Heart left ventricle (tissue), 16 donors: ENCODE data around the gene PSAPL1. TPM values are rescaled to one million over a fixed set of nuclear protein-coding genes. Genes with fewer than 3 reads are reported as not detected.
A peak's percentile ranks its signal among the peaks of the same experiment; 100 is the strongest.

Experiments used
- ATAC-seq, 4 donors: fragments of 200-7000 bp; cut with Tn5 transposase; one replicate each; pipeline ENCODE4 v1.9.1; 2020 to 2022; ENCODE audit warnings: moderate library complexity in 4 of 4, mild to moderate bottlenecking in 3 of 4, moderate number of reproducible peaks in 1 of 4
- DNase-seq, 5 donors: peaks; one replicate each; pipeline ENCODE4 v3.0.0-alpha.2; 2020
- H3K27ac ChIP-seq, 12 donors: fragments of 200-600 bp; sonication (generic) in 4 of 12; one replicate each; pipeline versions ENCODE4 v1.5.0 to v1.8.0; 2016 to 2022; ENCODE audit warnings: mild to moderate bottlenecking in 2 of 12
- H3K27me3 ChIP-seq, 9 donors: fragments of 200-600 bp; sonication (generic) in 2 of 9; one replicate each; pipeline versions ENCODE4 v1.5.1 to v1.8.0; 2016 to 2022; ENCODE audit warnings: mild to moderate bottlenecking in 3 of 9
- H3K36me3 ChIP-seq, 9 donors: fragments of 200-600 bp; sonication (generic) in 2 of 9; one replicate each; pipeline versions ENCODE4 v1.5.0 to v1.8.0; 2018 to 2022; ENCODE audit warnings: mild to moderate bottlenecking in 2 of 9
- H3K4me1 ChIP-seq, 12 donors: fragments of 200-600 bp; sonication (generic) in 4 of 12; one replicate each; pipeline versions ENCODE4 v1.5.0 to v1.8.0; 2016 to 2022; ENCODE audit warnings: mild to moderate bottlenecking in 3 of 12
- H3K4me3 ChIP-seq, 12 donors: fragments of 200-600 bp; sonication (generic) in 4 of 12; one replicate each; pipeline versions ENCODE4 v1.5.0 to v1.8.0; 2017 to 2022; ENCODE audit warnings: mild to moderate bottlenecking in 9 of 12, moderate library complexity in 4 of 12
- H3K9me3 ChIP-seq, 12 donors: fragments of 200-600 bp; sonication (generic) in 4 of 12; one replicate each; pipeline versions ENCODE4 v1.5.0 to v1.8.0; 2016 to 2022; ENCODE audit warnings: mild to moderate bottlenecking in 1 of 12
- POLR2A ChIP-seq, 2 donors: fragments of 450-650 bp; IDR thresholded peaks; one replicate each; pipeline ENCODE4 v1.6.1; 2017; ENCODE audit warnings: antibody characterized with exemption in 2 of 2, mild to moderate bottlenecking in 2 of 2, moderate library complexity in 2 of 2
- WGBS, 4 donors: extraction: QIAGEN DNeasy Blood & Tissue Kit in 2 of 4; methylation state at CpG; one replicate each; pipeline versions ENCODE4 v1.1.5 to v1.1.7; 2013 to 2018; 5-methylcytosine and 5-hydroxymethylcytosine counted together
- intact Hi-C, 10 donors: fragments of 100-400 bp; cut with DNase I; formaldehyde crosslinking; loops; one replicate each; pipeline versions ENCODE4 v1.11.1 to v1.14.2; 2022
- polyA plus RNA-seq, 2 donors: library from polyadenylated mRNA; stranded (reverse); fragments of 200-250 nt; gene quantifications; one replicate each; pipeline ENCODE4 v1.2.3, GENCODE V29; 2013
- total RNA-seq, 9 donors: library from RNA; depleted of rRNA in 2 of 9; stranded (reverse); fragments of >200 nt in 2 of 9; fragmentation: NEBNext Ultra II Directional in 3 of 9; extraction: Animal tissue kit (Norgen Biotek cat#: 25700) in 3 of 9; gene quantifications; one replicate each; pipeline versions ENCODE4 v1.1.0 to v1.2.4, GENCODE V29; 2016 to 2023
- TF ChIP-seq, protein P1 (sequence below), 12 donors: fragments of 200-600 bp; sonication (generic) in 4 of 12; IDR thresholded peaks; one replicate each; pipeline versions ENCODE4 v1.5.0 to v1.8.0; 2018 to 2022; ENCODE audit warnings: antibody characterized with exemption in 12 of 12, mild to moderate bottlenecking in 5 of 12
- donor health status: ischemic (EF 13 %, LVEDD 7.1; RV severe dilation, severe dysfunction).
- donor health status: healthy with polysubstance abuse.
- donor health status: DM: no; HTN: yes; CAD: no.
- donor health status: DM: no; HTN: no; CAD: no.
- donor health status: ischemic (EF 25% LVEDD 6.9; RV normal size, moderate dysfunction).
- donor health status: ischemic (EF 25% LVEDD 5.7; RV mildly dilated, moderate dysfunction).
- donor health status: healthy.
- donor health status: DM: yes; HTN: yes; CAD: no.
- donor health status: ischemic (EF 35%, LVEDD 5.7; RV mildly dilated, moderate dysfunction).
- donor health status: nonischemic (EF 11% LVEDD 7.7; RV severe dilation, severe dysfunction).
- donor health status: DM: yes; HTN: yes; CAD: no.
- donor health status: PGD.
- donor health status: ischemic (EF 29% LVEDD 5.4; RV normal size, mild dysfunction).
- donor health status: nonischemic (EF 23%, LVEDD 6.1; RV moderate dilation, normal function).

PSAPL1 gene
- total and polyA plus RNA-seq, 11 donors, result 0.11 TPM; not detected in 10

DNA sequence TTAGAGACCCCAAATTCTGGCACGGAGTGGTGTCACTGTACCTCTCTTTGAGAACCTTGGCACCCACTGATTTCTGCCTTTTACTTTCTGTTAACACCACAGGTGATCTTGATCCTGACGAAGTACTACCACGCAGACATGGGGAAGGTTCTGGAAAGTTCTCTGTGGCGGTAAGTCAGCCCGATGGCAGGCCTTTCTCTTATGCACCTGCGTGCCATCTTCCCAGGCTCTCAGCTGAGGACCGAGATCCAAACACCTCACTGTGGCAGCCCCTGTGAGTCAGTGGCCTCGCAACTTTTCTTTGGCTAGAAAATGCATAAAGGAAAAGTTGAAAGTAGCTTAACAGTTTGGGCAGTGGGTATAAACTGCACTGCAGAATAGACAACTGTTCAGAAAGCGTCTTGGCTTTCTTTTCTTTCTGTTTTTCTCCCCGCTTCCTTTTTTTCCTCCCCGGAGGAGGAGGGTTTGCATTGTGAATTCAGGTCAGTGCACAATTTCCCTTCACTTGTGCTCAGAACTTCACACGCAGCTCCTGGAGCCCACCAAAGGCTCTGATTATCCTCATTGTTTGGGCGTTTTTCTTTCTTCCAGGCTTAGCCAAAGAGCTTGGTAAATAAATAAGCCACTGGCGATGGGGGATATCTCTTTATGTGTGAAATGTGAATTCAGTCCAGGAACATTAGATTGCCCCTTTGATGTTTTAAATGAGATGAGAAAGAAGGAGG is 38.4 kb downstream of the PSAPL1 start:
- 80 to 84% (median 81%) methylated on average over 14 of the region's 14 CpGs for WGBS, 4 donors
- Histone ChIP-seq H3K4me1 (peaks cover 0 to 7% (median 0%) of the 10 kb centered on the region in 12 donors), H3K27me3 (peaks cover 0 to 11% (median 0%) of the 10 kb centered on the region in 9 donors), H3K27ac (no peak overlapping the region), H3K9me3 (no peaks in the 10 kb centered on the region), H3K36me3 (no peaks in the 10 kb centered on the region), H3K4me3 (no peak overlapping the region)
- ATAC-seq (no peak), DNase-seq (peak in 1 of 5 donors; percentile 6)
- TF ChIP-seq, protein P1, sequence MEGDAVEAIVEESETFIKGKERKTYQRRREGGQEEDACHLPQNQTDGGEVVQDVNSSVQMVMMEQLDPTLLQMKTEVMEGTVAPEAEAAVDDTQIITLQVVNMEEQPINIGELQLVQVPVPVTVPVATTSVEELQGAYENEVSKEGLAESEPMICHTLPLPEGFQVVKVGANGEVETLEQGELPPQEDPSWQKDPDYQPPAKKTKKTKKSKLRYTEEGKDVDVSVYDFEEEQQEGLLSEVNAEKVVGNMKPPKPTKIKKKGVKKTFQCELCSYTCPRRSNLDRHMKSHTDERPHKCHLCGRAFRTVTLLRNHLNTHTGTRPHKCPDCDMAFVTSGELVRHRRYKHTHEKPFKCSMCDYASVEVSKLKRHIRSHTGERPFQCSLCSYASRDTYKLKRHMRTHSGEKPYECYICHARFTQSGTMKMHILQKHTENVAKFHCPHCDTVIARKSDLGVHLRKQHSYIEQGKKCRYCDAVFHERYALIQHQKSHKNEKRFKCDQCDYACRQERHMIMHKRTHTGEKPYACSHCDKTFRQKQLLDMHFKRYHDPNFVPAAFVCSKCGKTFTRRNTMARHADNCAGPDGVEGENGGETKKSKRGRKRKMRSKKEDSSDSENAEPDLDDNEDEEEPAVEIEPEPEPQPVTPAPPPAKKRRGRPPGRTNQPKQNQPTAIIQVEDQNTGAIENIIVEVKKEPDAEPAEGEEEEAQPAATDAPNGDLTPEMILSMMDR (IDR thresholded peaks at IDR 0.05), result no peak
- no peak for TF ChIP-seq POLR2A (IDR thresholded peaks at IDR 0.05)
- intact Hi-C loops, result loop anchor here in 2 of 10 donors (10.0 kb wide), 2 partner anchors 92 to 202 kb away; partner anchors contain the start of gene SORCS2 (in 1 of the 2)

- H3K36me3 ChIP-seq, result no peaks in the 10 kb centered on the region
- DNase-seq (peak in 3 of 5 donors; percentile 6 to 22 (median 9)), ATAC-seq (no peak)
- H3K27ac ChIP-seq, result no peak overlapping the region
- 62 to 81% (median 73%) methylated on average over 7 to 8 of the region's 8 CpGs for WGBS, 4 donors
- no peak overlapping the region for H3K4me3 ChIP-seq
- H3K27me3 ChIP-seq, result peaks cover 0 to 11% (median 0%) of the 10 kb centered on the region in 9 donors
- TF ChIP-seq POLR2A (IDR thresholded peaks at IDR 0.05), result no peak
- TF ChIP-seq, protein P1 (IDR thresholded peaks at IDR 0.05), result no peak
- no peaks in the 10 kb centered on the region for H3K9me3 ChIP-seq
- peaks cover 0 to 7% (median 0%) of the 10 kb centered on the region in 12 donors for H3K4me1 ChIP-seq
- intact Hi-C loops, result loop anchor here in 2 of 10 donors (10.0 kb wide), 2 partner anchors 91 to 201 kb away; partner anchors contain the start of gene SORCS2 (in 1 of the 2)
These were observed 39.1 kb downstream of the PSAPL1 start for GRCh38 chr4:7395645-7396044.

GRCh38 chr4:7394681-7395451 is 39.9 kb downstream of the PSAPL1 start:
- DNase-seq (peak in 3 of 5 donors; percentile 6 to 43 (median 21)), ATAC-seq (no peak)
- Histone ChIP-seq H3K36me3 (no peaks in the 10 kb centered on the region), H3K4me3 (no peak overlapping the region), H3K9me3 (no peaks in the 10 kb centered on the region), H3K4me1 (peaks cover 0 to 7% (median 0%) of the 10 kb centered on the region in 12 donors), H3K27ac (no peak overlapping the region), H3K27me3 (peaks cover 0 to 11% (median 0%) of the 10 kb centered on the region in 9 donors)
- intact Hi-C loops, result loop anchor here in 2 of 10 donors (10.0 kb wide), 2 partner anchors 90 to 200 kb away; partner anchors contain the start of gene SORCS2 (in 1 of the 2)
- TF ChIP-seq POLR2A (IDR thresholded peaks at IDR 0.05), result no peak
- TF ChIP-seq, protein P1 (IDR thresholded peaks at IDR 0.05), result no peak
- 69 to 77% (median 73%) methylated on average over 20 to 21 of the region's 21 CpGs for WGBS, 4 donors
